Measurements from ENCODE around the gene LOXHD1. TPM values are rescaled to one million over a fixed set of nuclear protein-coding genes. Genes with fewer than 3 reads are reported as not detected.
A peak's percentile ranks its signal among the peaks of the same experiment; 100 is the strongest.

Gene LOXHD1
- total RNA-seq, 1 donor from 2014 or later, result 2.9 TPM

DNA sequence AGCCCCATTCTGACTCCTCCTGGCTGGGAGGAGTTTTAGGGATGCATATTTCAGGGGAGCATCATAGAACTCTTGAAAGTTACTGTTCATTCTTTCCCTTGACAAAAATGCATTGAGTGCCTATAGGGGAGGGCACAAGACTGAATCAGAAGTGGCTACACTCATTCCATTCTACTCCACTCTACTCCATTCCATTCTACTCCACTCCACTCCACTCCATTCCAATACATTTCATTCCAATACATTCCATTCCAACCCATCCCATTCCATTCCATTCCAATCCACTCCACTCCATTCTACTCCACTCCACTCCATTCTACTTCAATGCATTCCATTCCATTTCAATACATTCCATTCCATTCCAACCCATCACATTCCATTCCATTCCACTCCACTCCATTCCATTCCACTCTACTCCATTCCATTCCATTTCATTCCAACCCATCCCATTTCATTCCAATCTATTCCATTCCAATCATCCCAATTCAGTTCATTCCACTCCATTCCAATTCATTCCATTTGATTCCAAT, 110.8 kb downstream of the LOXHD1 start:
- no peak overlapping the region for H3K4me3 ChIP-seq
- ATAC-seq (peak in 1 of 2 donors; percentile 63), DNase-seq (no peak)
- TF ChIP-seq, protein P1, sequence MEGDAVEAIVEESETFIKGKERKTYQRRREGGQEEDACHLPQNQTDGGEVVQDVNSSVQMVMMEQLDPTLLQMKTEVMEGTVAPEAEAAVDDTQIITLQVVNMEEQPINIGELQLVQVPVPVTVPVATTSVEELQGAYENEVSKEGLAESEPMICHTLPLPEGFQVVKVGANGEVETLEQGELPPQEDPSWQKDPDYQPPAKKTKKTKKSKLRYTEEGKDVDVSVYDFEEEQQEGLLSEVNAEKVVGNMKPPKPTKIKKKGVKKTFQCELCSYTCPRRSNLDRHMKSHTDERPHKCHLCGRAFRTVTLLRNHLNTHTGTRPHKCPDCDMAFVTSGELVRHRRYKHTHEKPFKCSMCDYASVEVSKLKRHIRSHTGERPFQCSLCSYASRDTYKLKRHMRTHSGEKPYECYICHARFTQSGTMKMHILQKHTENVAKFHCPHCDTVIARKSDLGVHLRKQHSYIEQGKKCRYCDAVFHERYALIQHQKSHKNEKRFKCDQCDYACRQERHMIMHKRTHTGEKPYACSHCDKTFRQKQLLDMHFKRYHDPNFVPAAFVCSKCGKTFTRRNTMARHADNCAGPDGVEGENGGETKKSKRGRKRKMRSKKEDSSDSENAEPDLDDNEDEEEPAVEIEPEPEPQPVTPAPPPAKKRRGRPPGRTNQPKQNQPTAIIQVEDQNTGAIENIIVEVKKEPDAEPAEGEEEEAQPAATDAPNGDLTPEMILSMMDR (IDR thresholded peaks at IDR 0.05), result no peak
- intact Hi-C loops (cut with DNase I), result no loop called here
- no peak overlapping the region for H3K27ac ChIP-seq
- H3K9me3 ChIP-seq, result no peaks in the 10 kb centered on the region
- no peaks in the 10 kb centered on the region for H3K27me3 ChIP-seq (ENCODE audit: low read depth)
- no peaks in the 10 kb centered on the region for H3K36me3 ChIP-seq
- no peaks in the 10 kb centered on the region for H3K4me1 ChIP-seq

GRCh38 chr18:46542545-46542944, 114.5 kb downstream of the LOXHD1 start:
- intact Hi-C loops (cut with DNase I), result no loop called here
- Histone ChIP-seq H3K27me3 (ENCODE audit: low read depth) (no peaks in the 10 kb centered on the region), H3K9me3 (no peaks in the 10 kb centered on the region), H3K4me3 (no peak overlapping the region), H3K36me3 (no peaks in the 10 kb centered on the region), H3K27ac (no peak overlapping the region), H3K4me1 (no peaks in the 10 kb centered on the region)
- no peak for ATAC-seq
- DNase-seq, result no peak
- TF ChIP-seq, protein P1 (IDR thresholded peaks at IDR 0.05), result no peak

GRCh38 chr18:46541626-46542189, 115.3 kb downstream of the LOXHD1 start:
- Histone ChIP-seq H3K4me1 (no peaks in the 10 kb centered on the region), H3K4me3 (no peak overlapping the region), H3K27me3 (ENCODE audit: low read depth) (no peaks in the 10 kb centered on the region), H3K36me3 (no peaks in the 10 kb centered on the region), H3K9me3 (no peaks in the 10 kb centered on the region), H3K27ac (no peak overlapping the region)
- ATAC-seq (no peak), DNase-seq (no peak)
- TF ChIP-seq, protein P1 (IDR thresholded peaks at IDR 0.05), result no peak
- intact Hi-C loops (cut with DNase I), result no loop called here

GRCh38 chr18:46538376-46538775, 118.6 kb downstream of the LOXHD1 start:
- no peaks in the 10 kb centered on the region for H3K36me3 ChIP-seq
- H3K27me3 ChIP-seq (ENCODE audit: low read depth), result no peaks in the 10 kb centered on the region
- H3K27ac ChIP-seq, result no peak overlapping the region
- H3K9me3 ChIP-seq, result no peaks in the 10 kb centered on the region
- DNase-seq (no peak), ATAC-seq (no peak)
- H3K4me1 ChIP-seq, result no peaks in the 10 kb centered on the region
- TF ChIP-seq, protein P1 (IDR thresholded peaks at IDR 0.05), result no peak
- intact Hi-C loops (cut with DNase I), result no loop called here
- no peak overlapping the region for H3K4me3 ChIP-seq

DNA sequence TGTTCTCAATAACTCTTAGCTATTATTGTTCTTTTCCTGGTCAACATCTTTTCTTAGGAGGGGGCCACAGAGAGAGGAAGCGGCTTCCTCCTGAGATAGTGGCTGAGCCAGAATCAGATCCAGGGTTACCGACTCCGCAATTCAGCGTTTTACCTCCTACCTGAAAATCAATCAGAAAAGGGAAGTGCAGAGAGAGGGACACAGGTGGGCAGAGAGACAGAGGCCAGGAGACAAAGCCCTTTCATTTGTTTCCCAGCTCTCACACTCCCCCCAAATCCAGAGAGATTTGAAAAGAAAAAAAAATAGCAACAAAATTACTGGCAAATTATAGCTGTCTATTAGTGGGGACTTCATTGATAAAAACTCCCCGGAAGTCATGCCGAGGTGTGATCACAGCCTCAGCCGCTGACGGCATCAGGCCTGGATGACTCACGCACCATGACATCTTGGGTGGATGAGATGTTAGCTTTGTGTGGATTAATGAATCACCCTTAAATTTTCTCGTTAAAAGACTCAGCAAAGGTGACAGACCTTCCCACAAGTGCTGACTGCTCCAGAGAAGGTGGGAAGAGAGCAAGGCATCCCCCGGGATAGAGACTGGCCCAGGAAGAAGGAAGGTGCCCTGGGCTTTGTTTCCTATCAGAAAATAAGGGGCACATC, 120.7 kb downstream of the LOXHD1 start:
- no peaks in the 10 kb centered on the region for H3K27me3 ChIP-seq (ENCODE audit: low read depth)
- intact Hi-C loops (cut with DNase I), result no loop called here
- H3K36me3 ChIP-seq, result no peaks in the 10 kb centered on the region
- no peaks in the 10 kb centered on the region for H3K4me1 ChIP-seq
- TF ChIP-seq, protein P1 (IDR thresholded peaks at IDR 0.05), result no peak
- H3K27ac ChIP-seq, result no peak overlapping the region
- H3K4me3 ChIP-seq, result no peak overlapping the region
- ATAC-seq, result no peak
- H3K9me3 ChIP-seq, result no peaks in the 10 kb centered on the region
- no peak for DNase-seq

Data from lower lobe of right lung (tissue), 2 donors.